ENCODE measurements around the gene ASB1. TPM values are rescaled to one million over a fixed set of nuclear protein-coding genes. Genes with fewer than 3 reads are reported as not detected.

The ASB1 gene
- total and polyA plus RNA-seq, 10 of the 15 experiments (the other 5 are each of a cell fraction or from before 2014, with no cell fraction given) = 5.2 to 31.2 (median 25.8) TPM

GRCh38 chr2:238399094-238399493, 27.6 kb upstream of the ASB1 start (continued):
- no peak for TF ChIP-seq BCL3 (IDR thresholded peaks at IDR 0.05; ENCODE audit: borderline replicate concordance, insufficient read depth, low read depth, low read length, poor library complexity, severe bottlenecking)
- TF ChIP-seq TAF1 (IDR thresholded peaks at IDR 0.05; ENCODE audit: borderline replicate concordance, low read depth, low read length) = no peak
- no peak for TF ChIP-seq ATF7 (IDR thresholded peaks at IDR 0.05; ENCODE audit: low read depth)

- SMC1A ChIA-PET (ENCODE audit: uncharacterized antibody, unreplicated experiment) = interaction anchor here (1.0 kb wide), 1 partner anchor 10 kb away, joined by 3 read pairs; no protein-coding TSS in a partner anchor
- POLR2A ChIA-PET = no interaction called here
- no peak overlapping the region for H2AFZ ChIP-seq (ENCODE audit: control insufficient read depth, low read depth, low read length)
- no peaks in the 10 kb centered on the region for H3K4me1 ChIP-seq (ENCODE audit: control insufficient read depth, insufficient read depth, low read length)
- in situ Hi-C loops (cut with MboI) (no loop called here), intact Hi-C loops (cut with micrococcal nuclease; ENCODE audit: unreplicated experiment) (no loop called here)
- ATAC-seq (no peak), FAIRE-seq (no peak), DNase-seq (ENCODE audit: low read depth, low spot score) (no peak)
- CTCF ChIA-PET = no interaction called here
- no peak overlapping the region for H3K9ac ChIP-seq (ENCODE audit: control insufficient read depth, insufficient read depth, low read length)
- H4K20me1 ChIP-seq (ENCODE audit: control insufficient read depth, insufficient read depth) = no peaks in the 10 kb centered on the region
- no peak overlapping the region for H3K4me3 ChIP-seq
- no peaks in the 10 kb centered on the region for H3K36me3 ChIP-seq (ENCODE audit: control insufficient read depth in 2 of 2, insufficient read depth in 2 of 2, low read length in 1 of 2)
- no peaks in the 10 kb centered on the region for H3K9me3 ChIP-seq (replicated peaks; ENCODE audit: control insufficient read depth, insufficient read depth, low read length)
- no peaks in the 10 kb centered on the region for H3K27me3 ChIP-seq (replicated peaks in 1 of 2; ENCODE audit: control insufficient read depth in 2 of 2, insufficient read depth in 2 of 2, low read length in 1 of 2)
- 94% methylated on average over 8 of the region's 8 CpGs for WGBS (ENCODE audit: insufficient coverage, insufficient replicate concordance, low lambda C conversion rate, missing lambda C conversion rate)
- TF ChIP-seq KAT2A (conservative IDR thresholded peaks at IDR 0.05; ENCODE audit: control insufficient read depth, low read depth, low read length) = no peak
- no peak overlapping the region for H3K4me2 ChIP-seq (ENCODE audit: control insufficient read depth, insufficient read depth)
- no peak overlapping the region for H3K27ac ChIP-seq (ENCODE audit: control insufficient read depth, insufficient read depth)
- no TSS peak for BruUV-seq (replicated peaks)
- no peaks in the 10 kb centered on the region for H3K79me2 ChIP-seq (ENCODE audit: control insufficient read depth, insufficient read depth, low read length)
- RAD21 ChIA-PET (ENCODE audit: unreplicated experiment) = no interaction called here
These were observed 25.2 kb upstream of the ASB1 start for GRCh38 chr2:238401551-238401950.

Measured in GM12878 (cell line).